SIG-M5 treated with dmso at 0.1 percent for 504 hours (cell line): Measurements from ENCODE around the gene GRAMD4.

Source experiments
- DNase-seq: peaks from one replicate; lab custom pipeline; 2025; ENCODE audit not compliant: unreplicated experiment; lab: John Stamatoyannopoulos, UW

GRAMD4 gene

DNA sequence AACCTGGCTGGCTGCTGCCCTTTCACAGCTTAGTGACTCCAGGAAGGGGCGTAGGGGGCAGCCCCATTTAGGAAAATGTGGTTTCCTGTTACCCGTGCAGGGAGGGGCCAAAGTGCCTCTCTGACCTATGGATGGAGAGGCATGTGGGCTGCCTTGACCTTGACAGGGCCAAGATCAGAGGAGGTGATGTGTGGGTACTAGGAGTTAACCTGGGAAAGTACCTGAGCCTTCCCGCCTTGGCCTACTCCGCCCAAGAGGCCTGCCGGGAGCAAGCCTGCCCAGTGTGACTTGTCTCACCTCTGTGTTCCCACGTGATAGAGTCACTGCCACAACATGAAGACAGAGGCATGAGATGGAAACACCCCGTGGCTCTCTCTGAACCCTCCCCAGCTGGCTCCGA lies 33.4 kb downstream of the GRAMD4 start:
- DNase-seq, result no peak

GRCh38 chr22:46654426-46654825 lies 34.2 kb downstream of the GRAMD4 start:
- no peak for DNase-seq

GRCh38 chr22:46654927-46655595 lies 34.9 kb downstream of the GRAMD4 start:
- DNase-seq, result no peak

- no peak for DNase-seq
These were observed 35.8 kb downstream of the GRAMD4 start for GRCh38 chr22:46655861-46656608.

- DNase-seq, result no peak
These were observed 36.9 kb downstream of the GRAMD4 start for GRCh38 chr22:46656856-46657654.

DNA sequence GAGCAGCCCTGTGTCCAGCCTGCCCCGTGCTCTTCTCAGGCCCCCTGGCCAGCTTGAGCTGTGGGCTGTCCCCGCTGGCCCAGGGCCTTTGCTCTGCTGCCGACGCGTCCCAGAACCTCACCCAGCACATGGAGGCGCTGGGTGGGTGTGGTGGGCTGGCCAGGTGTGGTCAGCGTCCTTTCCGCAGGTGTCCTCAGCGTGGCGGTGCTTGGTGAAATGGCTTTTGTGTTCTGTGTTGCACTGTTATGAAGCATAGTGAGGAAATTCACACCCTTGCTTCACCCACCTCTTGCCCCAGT lies 37.4 kb downstream of the GRAMD4 start:
- DNase-seq, result no peak

DNA sequence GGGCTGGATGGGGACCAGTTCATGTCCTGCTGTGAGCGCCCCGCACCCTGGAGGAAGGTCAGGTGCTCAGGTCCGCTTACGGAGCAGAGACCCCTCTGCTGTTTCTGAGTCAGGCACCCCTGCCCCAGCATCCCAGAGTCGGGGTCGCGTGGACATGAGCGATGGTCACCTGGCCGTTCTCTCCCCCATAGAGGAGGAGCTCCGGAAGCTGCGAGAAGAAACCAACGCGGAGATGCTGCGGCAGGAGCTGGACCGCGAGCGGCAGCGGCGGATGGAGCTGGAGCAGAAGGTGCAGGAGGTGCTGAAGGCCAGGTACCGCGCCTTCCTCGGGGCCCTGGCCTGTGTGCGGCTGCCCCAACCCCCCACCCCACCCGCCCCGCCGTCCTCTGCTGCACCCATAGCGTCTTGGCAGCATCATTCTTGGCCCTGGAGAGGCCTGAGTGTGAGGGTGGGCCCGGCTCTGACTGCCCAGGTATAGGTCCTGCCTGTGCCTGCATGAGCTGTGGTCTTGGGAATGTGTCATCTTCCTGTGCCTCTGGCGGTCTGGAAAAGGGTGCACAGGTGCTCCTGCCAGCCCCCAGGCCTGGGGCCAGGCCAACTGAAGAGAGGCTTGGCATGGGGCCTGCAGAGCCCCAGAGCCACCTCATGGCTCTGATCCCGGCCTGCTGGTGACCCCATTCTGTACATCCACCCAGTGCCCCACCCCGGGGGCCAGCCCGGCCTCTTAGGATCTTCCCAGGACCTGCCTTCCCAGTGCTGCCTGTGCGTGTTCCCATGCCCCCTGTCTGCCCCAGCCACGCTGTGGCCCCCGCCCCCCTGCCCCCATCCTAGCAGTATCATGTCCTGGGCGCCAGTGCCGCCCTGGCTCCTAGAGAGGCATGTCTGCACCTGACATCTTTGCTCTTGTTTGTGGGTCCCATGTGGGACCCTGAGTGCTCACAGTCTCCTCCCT lies 38.1 kb downstream of the GRAMD4 start:
- no peak for DNase-seq

DNA sequence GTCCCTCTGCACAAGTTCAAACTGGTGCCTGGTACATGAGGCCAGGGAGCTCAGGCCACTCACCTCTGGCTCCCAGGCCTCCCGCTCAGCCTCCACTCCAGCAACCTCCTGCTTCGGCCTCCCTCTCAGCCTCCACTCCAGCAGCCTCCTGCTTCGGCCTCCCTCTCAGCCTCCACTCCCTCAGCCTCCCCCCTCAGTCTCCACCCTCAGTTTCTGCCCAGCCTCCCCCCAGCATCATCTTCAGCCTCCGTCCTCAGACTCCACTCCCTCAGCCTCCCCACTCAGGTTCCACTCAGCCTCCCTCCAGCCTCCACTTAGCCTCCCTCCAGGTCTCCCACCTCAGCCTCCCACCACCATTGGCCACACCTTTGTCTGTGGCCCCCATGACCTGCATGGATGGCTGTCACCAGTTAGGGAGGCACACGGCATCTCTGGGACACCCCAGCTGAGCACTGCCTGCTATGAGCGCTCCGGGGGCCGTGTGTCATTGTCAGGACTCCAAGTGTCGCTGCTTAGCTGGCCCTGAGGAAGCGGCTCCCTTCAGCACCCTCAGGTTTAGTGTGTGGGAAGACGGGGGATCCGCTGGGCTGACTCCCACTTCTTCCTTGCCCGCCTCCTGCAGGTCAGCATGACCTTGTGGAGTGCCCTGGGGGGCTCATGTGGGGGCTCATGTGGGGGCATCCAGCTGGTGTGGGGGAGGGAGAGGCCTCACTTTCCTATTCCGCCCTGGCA lies 39.0 kb downstream of the GRAMD4 start:
- DNase-seq, result no peak

DNA sequence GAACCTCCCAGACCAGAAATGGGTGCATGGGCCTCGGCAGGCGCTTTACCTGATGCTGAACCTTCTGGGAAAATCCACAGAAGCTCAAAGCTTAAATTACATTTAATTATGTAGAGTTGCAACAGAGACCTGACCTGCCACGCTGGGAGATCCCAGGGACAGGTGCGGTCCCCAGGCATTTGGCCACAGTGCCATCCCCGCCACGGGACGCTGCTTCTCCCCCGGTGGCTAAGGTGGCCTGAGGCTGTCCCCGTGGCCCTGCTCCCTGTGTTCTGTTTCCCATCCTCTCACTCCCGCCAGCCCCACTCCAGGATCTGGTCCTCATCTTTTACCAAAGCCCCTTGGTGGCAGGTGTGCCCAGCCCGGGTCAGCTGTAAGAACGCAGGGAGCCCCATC lies 39.6 kb downstream of the GRAMD4 start:
- DNase-seq, result no peak

DNA sequence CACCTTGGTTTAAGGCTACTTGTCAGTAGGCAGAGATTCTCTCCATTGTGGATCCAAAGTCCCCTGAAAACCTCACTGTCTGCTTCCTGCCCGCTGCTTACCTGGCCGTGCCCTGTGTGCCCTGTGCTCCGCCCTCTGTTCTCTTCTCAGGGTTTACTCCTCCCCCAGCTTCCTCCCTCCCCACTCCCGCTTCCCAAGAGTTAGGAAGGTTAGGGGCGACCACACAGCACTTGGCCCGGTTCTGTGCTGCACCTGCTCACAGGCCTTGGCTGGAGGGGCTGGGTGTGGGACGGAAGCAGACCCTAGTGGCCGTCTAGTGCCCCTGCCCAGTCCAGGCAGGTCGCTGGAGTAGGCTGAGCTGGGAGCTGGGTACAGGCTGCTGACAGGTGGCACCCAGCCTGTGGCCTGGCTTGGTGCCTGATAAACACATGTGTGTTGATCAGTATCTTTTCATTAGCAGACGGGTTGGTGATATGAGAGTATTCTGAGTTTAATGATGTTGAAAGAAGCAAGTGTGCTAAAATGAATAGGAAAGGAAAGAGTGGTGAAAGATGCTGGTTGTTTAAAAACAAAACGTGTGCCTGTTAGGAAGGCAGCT lies 40.5 kb downstream of the GRAMD4 start:
- no peak for DNase-seq

DNA sequence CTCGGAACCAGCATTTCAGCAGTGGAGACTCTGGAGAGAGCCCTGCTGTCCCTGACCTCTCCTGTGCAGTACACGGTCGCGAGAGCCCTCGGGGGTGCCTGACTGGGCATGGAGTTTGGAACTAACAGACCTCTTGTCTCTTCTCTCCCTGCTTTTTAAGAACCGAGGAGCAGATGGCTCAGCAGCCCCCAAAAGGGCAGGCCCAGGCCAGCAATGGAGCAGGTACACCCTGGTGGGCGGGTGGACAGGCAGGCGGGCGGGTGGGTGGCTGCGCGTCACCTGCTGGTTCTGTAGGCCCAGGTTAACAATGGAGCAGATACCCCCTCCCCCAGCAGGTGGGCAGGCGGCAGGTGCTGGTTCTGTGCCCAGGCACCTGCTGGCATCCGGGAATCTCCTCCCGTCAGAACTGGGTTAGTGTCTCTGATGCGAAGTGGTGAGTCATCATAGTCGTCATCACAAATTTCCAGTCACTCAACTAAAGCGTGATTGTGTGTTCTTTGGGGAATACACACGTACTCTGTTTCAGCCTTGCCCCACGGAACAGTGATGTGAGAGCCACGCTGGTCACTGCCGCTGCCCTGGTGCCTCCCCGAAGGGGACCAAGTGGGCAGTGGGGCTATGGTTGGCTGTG lies 41.1 kb downstream of the GRAMD4 start:
- DNase-seq, result no peak

DNA sequence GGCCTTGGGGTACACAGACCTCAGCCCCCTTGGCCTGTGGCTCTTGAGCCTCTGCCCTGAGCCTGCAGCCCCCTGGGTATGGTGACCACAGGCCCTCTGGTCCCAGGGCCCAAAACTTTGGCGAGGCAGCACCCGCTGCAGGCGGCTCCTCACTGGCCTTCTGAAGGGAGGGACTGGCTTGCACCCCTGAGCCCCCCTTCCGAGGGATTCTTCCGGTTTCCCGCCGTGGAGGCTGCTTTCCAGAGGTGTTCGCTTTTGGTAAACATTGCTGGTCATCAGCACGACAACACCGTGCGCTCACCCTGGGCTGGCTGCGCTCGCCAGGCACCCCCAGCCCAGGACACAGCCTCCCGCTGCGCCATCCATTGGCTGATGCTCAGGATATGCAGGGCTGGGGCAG lies 42.0 kb downstream of the GRAMD4 start:
- no peak for DNase-seq

GRCh38 chr22:46663001-46663400 lies 42.8 kb downstream of the GRAMD4 start:
- DNase-seq, result no peak

- no peak for DNase-seq
These were observed 43.4 kb downstream of the GRAMD4 start for GRCh38 chr22:46663436-46664100.

DNA sequence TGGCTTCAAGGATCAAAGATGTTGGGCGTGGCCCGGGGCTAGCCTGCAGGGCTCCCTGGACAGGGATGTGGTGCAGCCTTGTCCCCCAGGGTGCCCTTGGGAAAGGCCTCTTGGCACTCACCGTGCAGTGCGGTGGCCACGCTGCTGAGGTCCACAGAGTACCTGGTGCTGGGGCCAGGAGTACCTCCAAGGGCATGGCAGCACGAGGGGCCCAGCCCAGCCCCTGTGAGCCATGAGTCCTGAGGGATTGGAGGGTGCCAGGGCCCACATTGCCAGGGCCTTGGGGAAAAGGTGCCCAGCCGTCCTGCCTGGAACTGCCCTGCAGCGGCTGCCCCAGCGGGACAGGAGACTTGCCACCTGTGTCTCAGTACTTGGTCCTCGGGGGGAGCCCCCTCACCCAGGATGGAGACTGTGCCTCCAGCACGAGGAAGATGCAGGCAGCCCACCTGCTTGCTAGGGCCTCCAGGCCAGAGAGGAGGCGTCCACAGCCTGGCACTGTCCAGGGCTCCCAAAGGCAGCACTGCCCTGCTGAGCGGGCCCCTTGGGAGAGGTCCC lies 44.2 kb downstream of the GRAMD4 start:
- no peak for DNase-seq

GRCh38 chr22:46665151-46665695 lies 45.0 kb downstream of the GRAMD4 start:
- no peak for DNase-seq

- DNase-seq, result no peak
These were observed 45.6 kb downstream of the GRAMD4 start for GRCh38 chr22:46665751-46666280.

DNA sequence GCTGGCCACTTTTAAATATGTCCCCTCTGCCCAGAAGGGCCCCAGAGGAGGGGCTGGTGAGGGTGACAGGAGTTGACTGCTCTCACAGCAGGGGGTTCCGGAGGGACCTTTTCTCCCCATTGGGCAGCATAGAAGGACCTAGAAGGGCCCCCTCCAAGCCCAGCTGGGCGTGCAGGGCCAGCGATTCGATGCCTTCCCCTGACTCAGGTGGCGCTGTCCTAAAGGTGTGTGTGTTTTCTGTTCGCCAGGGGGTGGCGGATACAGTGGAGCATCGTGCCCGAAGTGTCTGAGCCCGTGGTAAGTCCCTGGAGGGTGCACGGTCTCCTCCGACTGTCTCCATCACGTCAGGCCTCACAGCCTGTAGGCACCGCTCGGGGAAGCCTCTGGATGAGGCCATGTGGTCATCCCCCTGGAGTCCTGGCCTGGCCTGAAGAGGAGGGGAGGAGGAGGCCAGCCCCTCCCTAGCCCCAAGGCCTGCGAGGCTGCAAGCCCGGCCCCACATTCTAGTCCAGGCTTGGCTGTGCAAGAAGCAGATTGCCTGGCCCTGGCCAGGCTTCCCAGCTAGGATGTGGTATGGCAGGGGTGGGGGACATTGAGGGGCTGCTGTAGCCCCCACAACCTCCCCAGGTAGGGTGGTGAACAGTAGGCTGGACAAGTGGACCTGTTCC lies 46.5 kb downstream of the GRAMD4 start:
- DNase-seq, result no peak
